Retinal pigment epithelial cell (primary cell): ENCODE data around the gene DCHS1.

Experiments
- DNase-seq: peaks from one replicate; pipeline ENCODE4 v3.0.0-alpha.2; 2010; ENCODE audit warnings: low read depth
- H3K4me3 ChIP-seq: 2 replicates; pipeline ENCODE4 v1.5.1; 2011; ENCODE audit warnings: mild to moderate bottlenecking, low read length, control low read depth, moderate library complexity
- CTCF ChIP-seq: conservative IDR thresholded peaks from 2 replicates; pipeline ENCODE4 v1.5.1; 2011; ENCODE audit warnings: low read depth, low read length, control low read depth, inconsistent platforms

DCHS1 gene

GRCh38 chr11:6571434-6572008 is 84.1 kb downstream of the DCHS1 start:
- no peak overlapping the region for H3K4me3 ChIP-seq
- DNase-seq, result no peak
- TF ChIP-seq CTCF, result no peak
